Transverse colon (tissue), 4 donors: ENCODE measurements around the gene PLCD3.

Experiments
- CTCF ChIP-seq, 5 experiments: fragments of 200-600 bp in 3 of 5; fragments of 450-650 bp in 2 of 5; sonication (generic) in 3 of 5; IDR thresholded peaks; 1 replicate in 2 of 5; 2 replicates in 3 of 5; pipeline ENCODE4 v1.5.1; 2016 to 2017; ENCODE audit warnings: antibody characterized with exemption in 5 of 5, inconsistent platforms in 3 of 5, mild to moderate bottlenecking in 2 of 5, moderate library complexity in 1 of 5
- POLR2A ChIP-seq: fragments of 450-650 bp; IDR thresholded peaks from one replicate; pipeline ENCODE4 v1.6.1; 2016; ENCODE audit warnings: antibody characterized with exemption, mild to moderate bottlenecking, moderate library complexity
- POLR2AphosphoS5 ChIP-seq, 3 donors: sonication (generic); formaldehyde crosslinking; IDR thresholded peaks; one replicate each; pipeline ENCODE4 v1.6.1; 2016; ENCODE audit warnings: antibody characterized with exemption in 3 of 3

GRCh38 chr17:45087504-45087975, 44.8 kb downstream of the PLCD3 start:
- no peak for TF ChIP-seq POLR2A
- TF ChIP-seq CTCF (IDR thresholded peaks at IDR 0.05), result no peak
- TF ChIP-seq POLR2AphosphoS5 (IDR thresholded peaks at IDR 0.05), result no peak
